ENCODE measurements around the gene ITGA2.

The ITGA2 gene

DNA sequence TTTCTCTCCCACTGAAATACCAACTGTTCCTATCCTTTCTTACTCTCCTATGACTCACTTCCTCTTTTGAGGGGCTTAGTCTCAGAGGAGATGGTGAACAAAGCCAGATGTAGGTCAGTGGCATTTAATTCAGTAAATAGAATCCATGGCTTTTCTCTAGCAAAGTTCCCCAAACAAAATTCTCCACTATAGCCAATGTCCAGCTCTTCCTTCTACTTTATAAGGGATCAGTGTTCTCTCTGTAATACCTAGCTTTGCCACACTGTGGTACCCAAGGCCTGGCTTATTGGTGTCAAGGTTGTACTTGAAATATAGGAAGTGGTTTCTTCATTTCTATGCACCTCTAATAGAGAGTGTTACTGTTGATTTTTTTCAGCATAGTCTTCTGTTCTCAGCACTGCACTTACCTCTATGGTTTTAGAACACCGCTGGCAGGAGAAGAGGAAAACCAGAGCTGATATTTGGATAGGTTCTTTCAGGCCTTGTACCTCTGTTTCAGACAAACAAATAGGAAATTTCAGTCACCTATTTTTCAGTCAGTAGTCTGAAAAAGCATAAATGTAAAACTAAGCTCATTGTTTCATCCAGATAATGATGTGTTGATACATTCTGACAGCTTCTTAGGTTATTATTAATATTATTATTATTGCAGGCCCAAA, 40.6 kb upstream of the ITGA2 start:
- peak; percentile 91 for ATAC-seq
- TF ChIP-seq ZC3H10 (CRISPR knock-in tag; IDR thresholded peaks at IDR 0.05): no peak
- no peak for TF ChIP-seq ARNTL (CRISPR knock-in tag; IDR thresholded peaks at IDR 0.05; ENCODE audit: borderline replicate concordance, low read depth)
- TF ChIP-seq TOX (CRISPR knock-in tag; IDR thresholded peaks at IDR 0.05; ENCODE audit: borderline replicate concordance): no peak
- no peak for TF ChIP-seq ZNF8 (CRISPR knock-in tag; IDR thresholded peaks at IDR 0.05)
- no peak for TF ChIP-seq GLIS3 (CRISPR knock-in tag; IDR thresholded peaks at IDR 0.05)
- TF ChIP-seq BACH2 (CRISPR knock-in tag; IDR thresholded peaks at IDR 0.05; ENCODE audit: borderline replicate concordance): no peak
- TF ChIP-seq, protein P1, sequence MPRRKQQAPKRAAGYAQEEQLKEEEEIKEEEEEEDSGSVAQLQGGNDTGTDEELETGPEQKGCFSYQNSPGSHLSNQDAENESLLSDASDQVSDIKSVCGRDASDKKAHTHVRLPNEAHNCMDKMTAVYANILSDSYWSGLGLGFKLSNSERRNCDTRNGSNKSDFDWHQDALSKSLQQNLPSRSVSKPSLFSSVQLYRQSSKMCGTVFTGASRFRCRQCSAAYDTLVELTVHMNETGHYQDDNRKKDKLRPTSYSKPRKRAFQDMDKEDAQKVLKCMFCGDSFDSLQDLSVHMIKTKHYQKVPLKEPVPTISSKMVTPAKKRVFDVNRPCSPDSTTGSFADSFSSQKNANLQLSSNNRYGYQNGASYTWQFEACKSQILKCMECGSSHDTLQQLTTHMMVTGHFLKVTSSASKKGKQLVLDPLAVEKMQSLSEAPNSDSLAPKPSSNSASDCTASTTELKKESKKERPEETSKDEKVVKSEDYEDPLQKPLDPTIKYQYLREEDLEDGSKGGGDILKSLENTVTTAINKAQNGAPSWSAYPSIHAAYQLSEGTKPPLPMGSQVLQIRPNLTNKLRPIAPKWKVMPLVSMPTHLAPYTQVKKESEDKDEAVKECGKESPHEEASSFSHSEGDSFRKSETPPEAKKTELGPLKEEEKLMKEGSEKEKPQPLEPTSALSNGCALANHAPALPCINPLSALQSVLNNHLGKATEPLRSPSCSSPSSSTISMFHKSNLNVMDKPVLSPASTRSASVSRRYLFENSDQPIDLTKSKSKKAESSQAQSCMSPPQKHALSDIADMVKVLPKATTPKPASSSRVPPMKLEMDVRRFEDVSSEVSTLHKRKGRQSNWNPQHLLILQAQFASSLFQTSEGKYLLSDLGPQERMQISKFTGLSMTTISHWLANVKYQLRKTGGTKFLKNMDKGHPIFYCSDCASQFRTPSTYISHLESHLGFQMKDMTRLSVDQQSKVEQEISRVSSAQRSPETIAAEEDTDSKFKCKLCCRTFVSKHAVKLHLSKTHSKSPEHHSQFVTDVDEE (CRISPR knock-in tag; IDR thresholded peaks at IDR 0.05): no peak
- no peak for TF ChIP-seq ZNF70 (CRISPR knock-in tag; IDR thresholded peaks at IDR 0.05)
- TF ChIP-seq, protein P2, sequence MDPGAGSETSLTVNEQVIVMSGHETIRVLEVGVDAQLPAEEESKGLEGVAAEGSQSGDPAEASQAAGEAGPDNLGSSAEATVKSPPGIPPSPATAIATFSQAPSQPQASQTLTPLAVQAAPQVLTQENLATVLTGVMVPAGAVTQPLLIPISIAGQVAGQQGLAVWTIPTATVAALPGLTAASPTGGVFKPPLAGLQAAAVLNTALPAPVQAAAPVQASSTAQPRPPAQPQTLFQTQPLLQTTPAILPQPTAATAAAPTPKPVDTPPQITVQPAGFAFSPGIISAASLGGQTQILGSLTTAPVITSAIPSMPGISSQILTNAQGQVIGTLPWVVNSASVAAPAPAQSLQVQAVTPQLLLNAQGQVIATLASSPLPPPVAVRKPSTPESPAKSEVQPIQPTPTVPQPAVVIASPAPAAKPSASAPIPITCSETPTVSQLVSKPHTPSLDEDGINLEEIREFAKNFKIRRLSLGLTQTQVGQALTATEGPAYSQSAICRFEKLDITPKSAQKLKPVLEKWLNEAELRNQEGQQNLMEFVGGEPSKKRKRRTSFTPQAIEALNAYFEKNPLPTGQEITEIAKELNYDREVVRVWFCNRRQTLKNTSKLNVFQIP (CRISPR knock-in tag; IDR thresholded peaks at IDR 0.05; ENCODE audit: borderline replicate concordance, low read depth): no peak
- TF ChIP-seq ISL1 (CRISPR knock-in tag; IDR thresholded peaks at IDR 0.05): no peak
- no peak for TF ChIP-seq ZFP3 (CRISPR knock-in tag; IDR thresholded peaks at IDR 0.05)
- TF ChIP-seq, protein P3, sequence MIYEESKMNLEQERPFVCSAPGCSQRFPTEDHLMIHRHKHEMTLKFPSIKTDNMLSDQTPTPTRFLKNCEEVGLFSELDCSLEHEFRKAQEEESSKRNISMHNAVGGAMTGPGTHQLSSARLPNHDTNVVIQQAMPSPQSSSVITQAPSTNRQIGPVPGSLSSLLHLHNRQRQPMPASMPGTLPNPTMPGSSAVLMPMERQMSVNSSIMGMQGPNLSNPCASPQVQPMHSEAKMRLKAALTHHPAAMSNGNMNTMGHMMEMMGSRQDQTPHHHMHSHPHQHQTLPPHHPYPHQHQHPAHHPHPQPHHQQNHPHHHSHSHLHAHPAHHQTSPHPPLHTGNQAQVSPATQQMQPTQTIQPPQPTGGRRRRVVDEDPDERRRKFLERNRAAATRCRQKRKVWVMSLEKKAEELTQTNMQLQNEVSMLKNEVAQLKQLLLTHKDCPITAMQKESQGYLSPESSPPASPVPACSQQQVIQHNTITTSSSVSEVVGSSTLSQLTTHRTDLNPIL (CRISPR knock-in tag; IDR thresholded peaks at IDR 0.05; ENCODE audit: low read depth): no peak
- no peak for TF ChIP-seq TCF4 (CRISPR knock-in tag; IDR thresholded peaks at IDR 0.05; ENCODE audit: borderline replicate concordance)

DNA sequence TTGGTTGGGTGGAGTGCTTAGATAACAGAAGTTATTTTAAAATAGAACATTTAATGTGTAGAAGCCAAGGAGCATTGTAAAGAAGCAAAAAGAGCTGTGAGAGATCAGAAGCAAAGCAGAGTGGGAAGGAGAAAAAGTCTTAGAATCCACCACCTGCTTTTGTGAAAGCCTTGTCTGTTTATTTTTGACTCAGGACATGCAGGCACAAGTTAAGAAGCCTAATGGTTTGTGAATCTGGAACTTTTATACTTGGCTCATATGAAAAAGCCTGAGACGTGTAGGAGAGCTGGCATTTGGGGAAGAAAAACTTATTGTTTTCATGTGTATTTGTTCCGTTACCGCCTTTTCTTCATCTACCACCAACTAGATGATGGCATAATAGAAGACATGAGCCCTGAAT, 38.5 kb upstream of the ITGA2 start:
- TF ChIP-seq SNAI2 (CRISPR knock-in tag; IDR thresholded peaks at IDR 0.05): no peak
- TF ChIP-seq RARB (CRISPR knock-in tag; IDR thresholded peaks at IDR 0.05): no peak
- TF ChIP-seq TCF4 (CRISPR knock-in tag; IDR thresholded peaks at IDR 0.05; ENCODE audit: borderline replicate concordance): no peak
- TF ChIP-seq, protein P2 (CRISPR knock-in tag; IDR thresholded peaks at IDR 0.05; ENCODE audit: borderline replicate concordance, low read depth): no peak
- TF ChIP-seq ESRRG (CRISPR knock-in tag; IDR thresholded peaks at IDR 0.05): no peak
- no peak for TF ChIP-seq ARNTL (CRISPR knock-in tag; IDR thresholded peaks at IDR 0.05; ENCODE audit: borderline replicate concordance, low read depth)
- no peak for TF ChIP-seq BACH2 (CRISPR knock-in tag; IDR thresholded peaks at IDR 0.05; ENCODE audit: borderline replicate concordance)
- TF ChIP-seq OSR1 (CRISPR knock-in tag; IDR thresholded peaks at IDR 0.05): no peak
- TF ChIP-seq, protein P4, sequence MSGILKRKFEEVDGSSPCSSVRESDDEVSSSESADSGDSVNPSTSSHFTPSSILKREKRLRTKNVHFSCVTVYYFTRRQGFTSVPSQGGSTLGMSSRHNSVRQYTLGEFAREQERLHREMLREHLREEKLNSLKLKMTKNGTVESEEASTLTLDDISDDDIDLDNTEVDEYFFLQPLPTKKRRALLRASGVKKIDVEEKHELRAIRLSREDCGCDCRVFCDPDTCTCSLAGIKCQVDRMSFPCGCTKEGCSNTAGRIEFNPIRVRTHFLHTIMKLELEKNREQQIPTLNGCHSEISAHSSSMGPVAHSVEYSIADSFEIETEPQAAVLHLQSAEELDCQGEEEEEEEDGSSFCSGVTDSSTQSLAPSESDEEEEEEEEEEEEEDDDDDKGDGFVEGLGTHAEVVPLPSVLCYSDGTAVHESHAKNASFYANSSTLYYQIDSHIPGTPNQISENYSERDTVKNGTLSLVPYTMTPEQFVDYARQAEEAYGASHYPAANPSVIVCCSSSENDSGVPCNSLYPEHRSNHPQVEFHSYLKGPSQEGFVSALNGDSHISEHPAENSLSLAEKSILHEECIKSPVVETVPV (CRISPR knock-in tag; IDR thresholded peaks at IDR 0.05): no peak
- no peak for TF ChIP-seq ISL1 (CRISPR knock-in tag; IDR thresholded peaks at IDR 0.05)
- TF ChIP-seq, protein P1 (CRISPR knock-in tag; IDR thresholded peaks at IDR 0.05): no peak
- no peak for TF ChIP-seq TOX (CRISPR knock-in tag; IDR thresholded peaks at IDR 0.05; ENCODE audit: borderline replicate concordance)

More for the DNA sequence above, 38.5 kb upstream of the ITGA2 start:
- ATAC-seq: no peak

All from SK-N-SH treated with all-trans-retinoic acid at 6 μM for 48 hours (cell line).